Measurements from ENCODE around the gene CCNB1IP1.

DNA sequence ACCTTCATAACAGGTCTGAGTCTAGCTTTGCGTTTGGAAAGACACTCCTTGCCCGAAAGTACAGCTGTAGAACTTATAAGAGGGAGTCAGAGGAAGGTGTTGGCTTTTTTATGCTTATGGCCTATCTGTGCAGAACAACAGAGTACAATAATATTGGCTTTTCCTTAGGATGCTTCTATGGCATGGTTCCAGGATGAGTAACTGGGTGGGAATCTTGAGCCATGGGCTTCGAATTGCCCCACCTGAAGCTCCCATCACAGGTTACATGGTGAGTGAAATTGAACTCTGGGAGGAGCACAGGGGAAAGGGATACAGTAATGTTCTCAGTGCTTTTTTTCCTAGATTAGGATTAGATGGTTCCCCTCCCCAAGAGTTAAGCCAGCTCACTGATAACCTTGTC is 23.3 kb upstream of the CCNB1IP1 start:
- TF ChIP-seq FOXM1 (IDR thresholded peaks at IDR 0.05; ENCODE audit: borderline replicate concordance): no peak
- no peak for TF ChIP-seq ARNT (IDR thresholded peaks at IDR 0.05)
- TF ChIP-seq L3MBTL2 (conservative IDR thresholded peaks at IDR 0.05): no peak
- TF ChIP-seq FOXA1 (IDR thresholded peaks at IDR 0.05): no peak
- no peak for TF ChIP-seq ZNF384 (IDR thresholded peaks at IDR 0.05)
- no peak for TF ChIP-seq TARDBP (IDR thresholded peaks at IDR 0.05)
- TF ChIP-seq NFRKB (IDR thresholded peaks at IDR 0.05): no peak
- TF ChIP-seq SP1 (IDR thresholded peaks at IDR 0.05): no peak

Data from HEK293T (cell line).